ENCODE data around the gene ZNF212. TPM values are rescaled to one million over a fixed set of nuclear protein-coding genes. Genes with fewer than 3 reads are reported as not detected.
"Not testable (repeated sequence)": the region's sequence is repeated elsewhere in the genome, so short reads cannot be mapped to it uniquely, and the experiment has no call there.

ZNF212 gene
- total RNA-seq, 1 donor from 2014 or later, result 6.1 TPM

- no peak for TF ChIP-seq CTCF (IDR thresholded peaks at IDR 0.05; ENCODE audit: insufficient read depth, low read length, severe bottlenecking)
- no peaks in the 10 kb centered on the region for H3K27me3 ChIP-seq (ENCODE audit: control insufficient read depth, insufficient read depth, low read length)
- DNase-seq (ENCODE audit: low read depth) (no peak), FAIRE-seq (no peak)
- peaks cover 9% of the 10 kb centered on the region for H3K36me3 ChIP-seq (ENCODE audit: control insufficient read depth, insufficient read depth, low read length)
- H3K4me3 ChIP-seq (ENCODE audit: low read depth, low read length), result no peak overlapping the region
Measured at GRCh38 chr7:149223761-149224160, 15.7 kb upstream of the ZNF212 start.

- H3K4me3 ChIP-seq (ENCODE audit: low read depth, low read length), result no peak overlapping the region
- H3K36me3 ChIP-seq (ENCODE audit: control insufficient read depth, insufficient read depth, low read length), result peaks cover 9% of the 10 kb centered on the region
- H3K27me3 ChIP-seq (ENCODE audit: control insufficient read depth, insufficient read depth, low read length), result no peaks in the 10 kb centered on the region
- DNase-seq (ENCODE audit: low read depth) (no peak), FAIRE-seq (no peak)
- TF ChIP-seq CTCF (IDR thresholded peaks at IDR 0.05; ENCODE audit: insufficient read depth, low read length, severe bottlenecking), result no peak
Measured at GRCh38 chr7:149224352-149224751, 15.1 kb upstream of the ZNF212 start.

GRCh38 chr7:149225106-149225505 lies 14.3 kb upstream of the ZNF212 start:
- TF ChIP-seq CTCF (IDR thresholded peaks at IDR 0.05; ENCODE audit: insufficient read depth, low read length, severe bottlenecking), result no peak
- FAIRE-seq (no peak), DNase-seq (ENCODE audit: low read depth) (no peak)
- Histone ChIP-seq H3K36me3 (ENCODE audit: control insufficient read depth, insufficient read depth, low read length) (peaks cover 7% of the 10 kb centered on the region), H3K27me3 (ENCODE audit: control insufficient read depth, insufficient read depth, low read length) (no peaks in the 10 kb centered on the region), H3K4me3 (ENCODE audit: low read depth, low read length) (no peak overlapping the region)

- Histone ChIP-seq H3K4me3 (ENCODE audit: low read depth, low read length) (no peak overlapping the region), H3K36me3 (ENCODE audit: control insufficient read depth, insufficient read depth, low read length) (peaks cover 7% of the 10 kb centered on the region), H3K27me3 (ENCODE audit: control insufficient read depth, insufficient read depth, low read length) (no peaks in the 10 kb centered on the region)
- FAIRE-seq, result no peak
- TF ChIP-seq CTCF (IDR thresholded peaks at IDR 0.05; ENCODE audit: insufficient read depth, low read length, severe bottlenecking), result no peak
- DNase-seq (ENCODE audit: low read depth), result no peak
Measured at GRCh38 chr7:149225656-149226055, 13.8 kb upstream of the ZNF212 start.

- not testable (repeated sequence) for H3K27me3 ChIP-seq (ENCODE audit: control insufficient read depth, insufficient read depth, low read length); DNase-seq (ENCODE audit: low read depth); H3K36me3 ChIP-seq (ENCODE audit: control insufficient read depth, insufficient read depth, low read length); FAIRE-seq; H3K4me3 ChIP-seq (ENCODE audit: low read depth, low read length)
Measured at GRCh38 chr7:149226366-149226765, 13.1 kb upstream of the ZNF212 start.

GRCh38 chr7:149226840-149227494 lies 12.5 kb upstream of the ZNF212 start:
- Histone ChIP-seq H3K36me3 (ENCODE audit: control insufficient read depth, insufficient read depth, low read length) (peaks cover 3% of the 10 kb centered on the region), H3K27me3 (ENCODE audit: control insufficient read depth, insufficient read depth, low read length) (no peaks in the 10 kb centered on the region), H3K4me3 (ENCODE audit: low read depth, low read length) (no peak overlapping the region)
- no peak for TF ChIP-seq CTCF (IDR thresholded peaks at IDR 0.05; ENCODE audit: insufficient read depth, low read length, severe bottlenecking)
- no peak for DNase-seq (ENCODE audit: low read depth)
- no peak for FAIRE-seq

Data from bronchial epithelial cell (primary cell).